Measurements from ENCODE around the gene STARD5.

Gene STARD5

GRCh38 chr15:81293728-81294515, 30.0 kb downstream of the STARD5 start:
- no peak for DNase-seq (ENCODE audit: low spot score)

GRCh38 chr15:81292523-81293001, 31.4 kb downstream of the STARD5 start:
- DNase-seq (ENCODE audit: low spot score) = no peak

- DNase-seq (ENCODE audit: low spot score) = no peak
Observed at GRCh38 chr15:81291916-81292522, 31.9 kb downstream of the STARD5 start.

GRCh38 chr15:81289910-81290309, 34.0 kb downstream of the STARD5 start:
- DNase-seq (ENCODE audit: low spot score) = no peak

- no peak for DNase-seq (ENCODE audit: low spot score)
Observed at GRCh38 chr15:81288616-81289015, 35.3 kb downstream of the STARD5 start.

- no peak for DNase-seq (ENCODE audit: low spot score)
Observed at GRCh38 chr15:81288040-81288439, 35.9 kb downstream of the STARD5 start.

- DNase-seq (ENCODE audit: low spot score) = no peak
Observed at GRCh38 chr15:81286621-81287121, 37.3 kb downstream of the STARD5 start.

- DNase-seq (ENCODE audit: low spot score) = no peak
Observed at GRCh38 chr15:81285461-81285860, 38.5 kb downstream of the STARD5 start.

- no peak for DNase-seq (ENCODE audit: low spot score)
Observed at GRCh38 chr15:81284256-81285031, 39.5 kb downstream of the STARD5 start.

- no peak for DNase-seq (ENCODE audit: low spot score)
Observed at GRCh38 chr15:81282911-81283310, 41.0 kb downstream of the STARD5 start.

GRCh38 chr15:81282606-81282895, 41.4 kb downstream of the STARD5 start:
- no peak for DNase-seq (ENCODE audit: low spot score)

- no peak for DNase-seq (ENCODE audit: low spot score)
Observed at GRCh38 chr15:81281766-81282605, 42.0 kb downstream of the STARD5 start.

- DNase-seq (ENCODE audit: low spot score) = no peak
Observed at GRCh38 chr15:81281456-81281735, 42.5 kb downstream of the STARD5 start.

GRCh38 chr15:81280696-81281455, 43.1 kb downstream of the STARD5 start:
- DNase-seq (ENCODE audit: low spot score) = no peak

- no peak for DNase-seq (ENCODE audit: low spot score)
Observed at GRCh38 chr15:81279621-81280485, 44.1 kb downstream of the STARD5 start.

- DNase-seq (ENCODE audit: low spot score) = no peak
Observed at GRCh38 chr15:81278306-81279029, 45.5 kb downstream of the STARD5 start.

GRCh38 chr15:81277851-81278250, 46.1 kb downstream of the STARD5 start:
- no peak for DNase-seq (ENCODE audit: low spot score)

GRCh38 chr15:81276967-81277366, 47.0 kb downstream of the STARD5 start:
- DNase-seq (ENCODE audit: low spot score) = no peak

- DNase-seq (ENCODE audit: low spot score) = no peak
Observed at GRCh38 chr15:81275711-81276392, 48.1 kb downstream of the STARD5 start.
